Measurements from ENCODE around the gene REV3L. TPM values are rescaled to one million over a fixed set of nuclear protein-coding genes. Genes with fewer than 3 reads are reported as not detected.

Gene REV3L
- total and polyA plus RNA-seq, 2 of the 13 experiments (the other 11 are each of a cell fraction or from before 2014, with no cell fraction given): 12.8 to 31.3 TPM

GRCh38 chr6:111356551-111356950, 126.5 kb downstream of the REV3L start (continued):
- no peak for TF ChIP-seq FIP1L1 (IDR thresholded peaks at IDR 0.05; ENCODE audit: borderline replicate concordance, insufficient read depth, low read depth, low read length)
- TF ChIP-seq FOXC1 (CRISPR knock-in tag; IDR thresholded peaks at IDR 0.05; ENCODE audit: borderline replicate concordance): no peak
- no peak for TF ChIP-seq ZNF232 (CRISPR knock-in tag; IDR thresholded peaks at IDR 0.05; ENCODE audit: borderline replicate concordance)
- TF ChIP-seq SOX13 (IDR thresholded peaks at IDR 0.05): no peak
- TF ChIP-seq SOX13 (CRISPR knock-in tag; conservative IDR thresholded peaks at IDR 0.05 in 1 of 2, IDR thresholded peaks at IDR 0.05 in 1 of 2): peak in 1 of 2 experiments; percentile 49; a peak in 1 of 4 replicates
- no peak for TF ChIP-seq CEBPB (IDR thresholded peaks at IDR 0.05; ENCODE audit: borderline replicate concordance, low read depth, low read length)
- TF ChIP-seq HNF4A (CRISPR knock-in tag; IDR thresholded peaks at IDR 0.05): peak; percentile 22; the same call in 1 of the 2 replicates
- TF ChIP-seq ZNF160 (CRISPR knock-in tag; IDR thresholded peaks at IDR 0.05): no peak
- no peak for TF ChIP-seq CSRNP2 (CRISPR knock-in tag; conservative IDR thresholded peaks at IDR 0.05; ENCODE audit: low read depth)
- no peak for TF ChIP-seq JUN (CRISPR knock-in tag; IDR thresholded peaks at IDR 0.05)
- TF ChIP-seq GPN1 (CRISPR knock-in tag; IDR thresholded peaks at IDR 0.05; ENCODE audit: borderline replicate concordance): no peak
- TF ChIP-seq SRSF9 (IDR thresholded peaks at IDR 0.05; ENCODE audit: borderline replicate concordance, insufficient read depth, low read depth, low read length, poor library complexity, severe bottlenecking): no peak
- TF ChIP-seq HOMEZ (CRISPR knock-in tag; IDR thresholded peaks at IDR 0.05; ENCODE audit: low read depth): peak; percentile 93
- TF ChIP-seq ZNF274 (CRISPR knock-in tag; IDR thresholded peaks at IDR 0.05): no peak
- TF ChIP-seq ZBED4 (CRISPR knock-in tag; IDR thresholded peaks at IDR 0.05; ENCODE audit: borderline replicate concordance): no peak
- no peak for TF ChIP-seq EEA1 (CRISPR knock-in tag; IDR thresholded peaks at IDR 0.05; ENCODE audit: borderline replicate concordance)
- no peak for TF ChIP-seq CBX5 (CRISPR knock-in tag; IDR thresholded peaks at IDR 0.05; ENCODE audit: borderline replicate concordance)
- peak; percentile 26; the same call in 1 of the 2 replicates for TF ChIP-seq PATZ1 (CRISPR knock-in tag; IDR thresholded peaks at IDR 0.05)
- no peak for TF ChIP-seq ZNF317 (CRISPR knock-in tag; IDR thresholded peaks at IDR 0.05)

Measured in HepG2 (cell line).